ENCODE data around the gene C10orf71.

The C10orf71 gene

GRCh38 chr10:49338604-49339003 lies 39.6 kb downstream of the C10orf71 start:
- DNase-seq (ENCODE audit: low spot score) = no peak

GRCh38 chr10:49344840-49345239 lies 45.9 kb downstream of the C10orf71 start:
- no peak for DNase-seq (ENCODE audit: low spot score)

- no peak for DNase-seq (ENCODE audit: low spot score)
Measured at GRCh38 chr10:49347342-49347741, 48.4 kb downstream of the C10orf71 start.

GRCh38 chr10:49347827-49348226 lies 48.9 kb downstream of the C10orf71 start:
- no peak for DNase-seq (ENCODE audit: low spot score)

- no peak for DNase-seq (ENCODE audit: low spot score)
Measured at GRCh38 chr10:49348593-49348992, 49.6 kb downstream of the C10orf71 start.

- DNase-seq (ENCODE audit: low spot score) = no peak
Measured at GRCh38 chr10:49349390-49349789, 50.4 kb downstream of the C10orf71 start.

- DNase-seq (ENCODE audit: low spot score) = no peak
Measured at GRCh38 chr10:49350138-49350537, 51.2 kb downstream of the C10orf71 start.

- DNase-seq (ENCODE audit: low spot score) = no peak
Measured at GRCh38 chr10:49350846-49351532, 52.0 kb downstream of the C10orf71 start.

- no peak for DNase-seq (ENCODE audit: low spot score)
Measured at GRCh38 chr10:49351669-49352068, 52.7 kb downstream of the C10orf71 start.

GRCh38 chr10:49352323-49352722 lies 53.4 kb downstream of the C10orf71 start:
- no peak for DNase-seq (ENCODE audit: low spot score)

GRCh38 chr10:49353026-49353894 lies 54.3 kb downstream of the C10orf71 start:
- no peak for DNase-seq (ENCODE audit: low spot score)

- no peak for DNase-seq (ENCODE audit: low spot score)
Measured at GRCh38 chr10:49353895-49354566, 55.1 kb downstream of the C10orf71 start.

GRCh38 chr10:49354593-49354992 lies 55.6 kb downstream of the C10orf71 start:
- no peak for DNase-seq (ENCODE audit: low spot score)

GRCh38 chr10:49355221-49355620 lies 56.3 kb downstream of the C10orf71 start:
- no peak for DNase-seq (ENCODE audit: low spot score)

GRCh38 chr10:49356181-49356580 lies 57.2 kb downstream of the C10orf71 start:
- DNase-seq (ENCODE audit: low spot score) = no peak

- no peak for DNase-seq (ENCODE audit: low spot score)
Measured at GRCh38 chr10:49356944-49357343, 58.0 kb downstream of the C10orf71 start.

- no peak for DNase-seq (ENCODE audit: low spot score)
Measured at GRCh38 chr10:49357910-49358309, 58.9 kb downstream of the C10orf71 start.

- DNase-seq (ENCODE audit: low spot score) = no peak
Measured at GRCh38 chr10:49359349-49360270, 60.6 kb downstream of the C10orf71 start.

GRCh38 chr10:49360271-49361177 lies 61.6 kb downstream of the C10orf71 start:
- DNase-seq (ENCODE audit: low spot score) = peak; percentile 36

GRCh38 chr10:49361178-49361554 lies 62.2 kb downstream of the C10orf71 start:
- no peak for DNase-seq (ENCODE audit: low spot score)
